ENCODE data around the gene DLGAP4. TPM values are rescaled to one million over a fixed set of nuclear protein-coding genes. Genes with fewer than 3 reads are reported as not detected.

DLGAP4 gene
- total and polyA plus RNA-seq, 9 of the 15 experiments (the other 6 are each of a cell fraction or from before 2014, with no cell fraction given) = 0.31 to 34.1 (median 4.5) TPM

DNA sequence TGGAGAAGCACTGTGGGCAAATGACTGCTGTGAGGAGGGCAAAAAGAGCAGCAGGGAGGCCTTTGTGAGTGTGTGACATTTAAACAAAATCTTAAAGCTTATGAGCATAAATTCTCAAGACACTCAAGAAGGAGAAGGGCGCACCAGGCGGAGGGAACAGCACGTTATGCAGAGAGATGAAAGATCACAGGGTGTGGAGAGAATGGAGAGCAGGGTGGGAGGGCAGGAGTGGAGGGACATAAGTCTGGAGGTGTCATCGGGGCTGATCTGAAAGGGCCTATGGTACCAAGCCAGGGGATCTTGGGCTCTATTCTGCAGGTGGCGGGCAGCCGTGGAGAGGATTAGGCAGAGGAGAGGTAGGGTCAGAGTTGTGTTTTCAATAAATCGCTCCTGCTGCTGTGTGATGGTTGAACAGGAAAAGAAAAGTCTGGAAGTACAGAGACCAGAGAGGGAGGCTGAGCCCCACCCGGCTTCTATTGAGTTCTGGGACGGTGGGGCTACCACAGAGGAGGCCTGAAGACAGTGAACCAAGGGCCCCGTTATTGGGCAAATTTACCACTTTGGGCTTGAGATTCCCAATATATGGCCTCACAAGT, 24.3 kb upstream of the DLGAP4 start (continued):
- no peak for TF ChIP-seq KDM2B (CRISPR knock-in tag; IDR thresholded peaks at IDR 0.05)
- TF ChIP-seq SPI1 (IDR thresholded peaks at IDR 0.05; ENCODE audit: borderline replicate concordance, low read depth, low read length) = no peak
- TF ChIP-seq ZZZ3 (IDR thresholded peaks at IDR 0.05) = no peak
- TF ChIP-seq KLF6 (CRISPR knock-in tag; IDR thresholded peaks at IDR 0.05; ENCODE audit: borderline replicate concordance) = no peak
- TF ChIP-seq FOXJ3 (CRISPR knock-in tag; IDR thresholded peaks at IDR 0.05) = no peak
- TF ChIP-seq, protein P1, sequence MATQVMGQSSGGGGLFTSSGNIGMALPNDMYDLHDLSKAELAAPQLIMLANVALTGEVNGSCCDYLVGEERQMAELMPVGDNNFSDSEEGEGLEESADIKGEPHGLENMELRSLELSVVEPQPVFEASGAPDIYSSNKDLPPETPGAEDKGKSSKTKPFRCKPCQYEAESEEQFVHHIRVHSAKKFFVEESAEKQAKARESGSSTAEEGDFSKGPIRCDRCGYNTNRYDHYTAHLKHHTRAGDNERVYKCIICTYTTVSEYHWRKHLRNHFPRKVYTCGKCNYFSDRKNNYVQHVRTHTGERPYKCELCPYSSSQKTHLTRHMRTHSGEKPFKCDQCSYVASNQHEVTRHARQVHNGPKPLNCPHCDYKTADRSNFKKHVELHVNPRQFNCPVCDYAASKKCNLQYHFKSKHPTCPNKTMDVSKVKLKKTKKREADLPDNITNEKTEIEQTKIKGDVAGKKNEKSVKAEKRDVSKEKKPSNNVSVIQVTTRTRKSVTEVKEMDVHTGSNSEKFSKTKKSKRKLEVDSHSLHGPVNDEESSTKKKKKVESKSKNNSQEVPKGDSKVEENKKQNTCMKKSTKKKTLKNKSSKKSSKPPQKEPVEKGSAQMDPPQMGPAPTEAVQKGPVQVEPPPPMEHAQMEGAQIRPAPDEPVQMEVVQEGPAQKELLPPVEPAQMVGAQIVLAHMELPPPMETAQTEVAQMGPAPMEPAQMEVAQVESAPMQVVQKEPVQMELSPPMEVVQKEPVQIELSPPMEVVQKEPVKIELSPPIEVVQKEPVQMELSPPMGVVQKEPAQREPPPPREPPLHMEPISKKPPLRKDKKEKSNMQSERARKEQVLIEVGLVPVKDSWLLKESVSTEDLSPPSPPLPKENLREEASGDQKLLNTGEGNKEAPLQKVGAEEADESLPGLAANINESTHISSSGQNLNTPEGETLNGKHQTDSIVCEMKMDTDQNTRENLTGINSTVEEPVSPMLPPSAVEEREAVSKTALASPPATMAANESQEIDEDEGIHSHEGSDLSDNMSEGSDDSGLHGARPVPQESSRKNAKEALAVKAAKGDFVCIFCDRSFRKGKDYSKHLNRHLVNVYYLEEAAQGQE (IDR thresholded peaks at IDR 0.05; ENCODE audit: borderline replicate concordance) = no peak
- TF ChIP-seq, protein P1 (CRISPR knock-in tag; IDR thresholded peaks at IDR 0.05; ENCODE audit: low read depth) = no peak

All from K562 (cell line).